Ramos (cell line): ENCODE results near the gene MCUB.

ENCODE experiments used
- in situ Hi-C: fragments of 300-500 bp; cut with MboI; formaldehyde crosslinking; loops from one replicate; pipeline ENCODE4 v1.14.3; 2022; ENCODE audit warnings: low sequenced_read_pairs; ENCODE audit not compliant: unreplicated experiment

MCUB gene

GRCh38 chr4:109622626-109623025 is 62.6 kb downstream of the MCUB start:
- in situ Hi-C loops: no loop called here

GRCh38 chr4:109624536-109624935 is 64.5 kb downstream of the MCUB start:
- in situ Hi-C loops: no loop called here

GRCh38 chr4:109627361-109627760 is 67.3 kb downstream of the MCUB start:
- in situ Hi-C loops: no loop called here

GRCh38 chr4:109629775-109630174 is 69.7 kb downstream of the MCUB start:
- in situ Hi-C loops: no loop called here

- in situ Hi-C loops: no loop called here
Measured at GRCh38 chr4:109631532-109632108, 71.6 kb downstream of the MCUB start.

GRCh38 chr4:109640644-109641043 is 80.6 kb downstream of the MCUB start:
- in situ Hi-C loops: no loop called here

- in situ Hi-C loops: no loop called here
Measured at GRCh38 chr4:109645874-109646710, 86.0 kb downstream of the MCUB start.

- in situ Hi-C loops: no loop called here
Measured at GRCh38 chr4:109648266-109648996, 88.4 kb downstream of the MCUB start.

GRCh38 chr4:109648997-109649575 is 89.0 kb downstream of the MCUB start:
- in situ Hi-C loops: no loop called here

GRCh38 chr4:109649872-109650271 is 89.8 kb downstream of the MCUB start:
- in situ Hi-C loops: no loop called here

- in situ Hi-C loops: no loop called here
Measured at GRCh38 chr4:109655396-109655795, 95.3 kb downstream of the MCUB start.

- in situ Hi-C loops: no loop called here
Measured at GRCh38 chr4:109657854-109658418, 97.9 kb downstream of the MCUB start.

GRCh38 chr4:109658871-109659410 is 98.9 kb downstream of the MCUB start:
- in situ Hi-C loops: no loop called here

GRCh38 chr4:109662116-109662515 is 102.1 kb downstream of the MCUB start:
- in situ Hi-C loops: no loop called here

- in situ Hi-C loops: no loop called here
Measured at GRCh38 chr4:109662771-109663170, 102.7 kb downstream of the MCUB start.

- in situ Hi-C loops: no loop called here
Measured at GRCh38 chr4:109665783-109666485, 105.9 kb downstream of the MCUB start.

GRCh38 chr4:109671350-109671749 is 111.3 kb downstream of the MCUB start:
- in situ Hi-C loops: no loop called here

- in situ Hi-C loops: no loop called here
Measured at GRCh38 chr4:109672169-109672930, 112.3 kb downstream of the MCUB start.

GRCh38 chr4:109673303-109673702 is 113.3 kb downstream of the MCUB start:
- in situ Hi-C loops: no loop called here
